HL-60 (cell line): ENCODE data around the gene ITGA7.

Experiments used
- DNase-seq, 2 experiments: peaks; one replicate each; pipeline ENCODE4 v3.0.0-alpha.2; 2010 to 2020; ENCODE audit warnings: low read depth in 1 of 2, low spot score in 1 of 2
- H3K27ac ChIP-seq: fragments of 250-450 bp; sonication (Bioruptor Pico); replicated peaks from 2 replicates; pipeline ENCODE4 v1.5.1; 2020; ENCODE audit warnings: mild to moderate bottlenecking, moderate library complexity
- H3K27me3 ChIP-seq: fragments of 250-450 bp; sonication (Bioruptor Pico); 2 replicates; pipeline ENCODE4 v1.5.1; 2021; ENCODE audit warnings: mild to moderate bottlenecking, moderate library complexity; ENCODE audit not compliant: insufficient read depth, poor library complexity, severe bottlenecking
- H3K4me3 ChIP-seq: replicated peaks from 2 replicates; pipeline ENCODE4 v1.5.1; 2011; ENCODE audit warnings: mild to moderate bottlenecking, control low read depth, low read length; ENCODE audit not compliant: insufficient read depth
- CTCF ChIP-seq: IDR thresholded peaks from one replicate; pipeline ENCODE4 v1.5.1; 2011; ENCODE audit warnings: low read length, control low read depth, inconsistent platforms; ENCODE audit not compliant: insufficient read depth
- GABPA ChIP-seq: IDR thresholded peaks from 2 replicates; pipeline ENCODE4 v1.6.1; 2012; ENCODE audit warnings: low read depth
- POLR2AphosphoS5 ChIP-seq: IDR thresholded peaks from 2 replicates; pipeline ENCODE4 v1.6.1; 2012; ENCODE audit warnings: low read depth
- REST ChIP-seq: IDR thresholded peaks from 2 replicates; pipeline ENCODE4 v1.6.1; 2012; ENCODE audit warnings: low read depth; ENCODE audit not compliant: insufficient replicate concordance
- SPI1 ChIP-seq: IDR thresholded peaks from 2 replicates; pipeline ENCODE4 v1.6.1; 2012; ENCODE audit warnings: low read depth, mild to moderate bottlenecking, borderline replicate concordance

ITGA7 gene

GRCh38 chr12:55715169-55715764 lies 7.6 kb upstream of the ITGA7 start:
- Histone ChIP-seq H3K4me3 (peak overlapping the region; percentile 82), H3K27me3 (no peaks in the 10 kb centered on the region), H3K27ac (peak overlapping the region; percentile 97)
- DNase-seq = no peak
- no peak for TF ChIP-seq SPI1
- TF ChIP-seq CTCF = no peak
- TF ChIP-seq GABPA = no peak
- TF ChIP-seq POLR2AphosphoS5 = no peak
- no peak for TF ChIP-seq REST

GRCh38 chr12:55713721-55714120 lies 6.0 kb upstream of the ITGA7 start:
- no peak for TF ChIP-seq SPI1
- TF ChIP-seq CTCF = no peak
- TF ChIP-seq REST = no peak
- no peak for TF ChIP-seq POLR2AphosphoS5
- no peak for TF ChIP-seq GABPA
- no peak overlapping the region for H3K4me3 ChIP-seq
- DNase-seq = no peak
- H3K27ac ChIP-seq = no peak overlapping the region
- H3K27me3 ChIP-seq = no peaks in the 10 kb centered on the region

- TF ChIP-seq REST (no peak), CTCF (no peak), SPI1 (no peak)
These were observed 5.2 kb upstream of the ITGA7 start for GRCh38 chr12:55712700-55713415.

More at GRCh38 chr12:55712700-55713415, 5.2 kb upstream of the ITGA7 start:
- Histone ChIP-seq H3K27me3 (no peaks in the 10 kb centered on the region), H3K27ac (no peak overlapping the region), H3K4me3 (no peak overlapping the region)
- DNase-seq = no peak
